PC-9 (cell line): ENCODE measurements around the gene ATAD2B. TPM values are rescaled to one million over a fixed set of nuclear protein-coding genes. Genes with fewer than 3 reads are reported as not detected.

ENCODE experiments used
- BruUV-seq: library from RNA; stranded (reverse); fragments of 400-500 nt; replicated peaks from 2 replicates; lab custom pipeline; 2021; lab: Mats Ljungman, UMichigan
- CTCF ChIA-PET: fragments of 300-600 bp; sonication (Branson Sonifier 250); formaldehyde crosslinking; loops from one replicate; lab custom pipeline; 2022; ENCODE audit warnings: antibody characterized with exemption; lab: Charles Lee
- POLR2A ChIA-PET: fragments of 300-600 bp; sonication (Branson Sonifier 250); formaldehyde crosslinking; loops from one replicate; lab custom pipeline; 2022; ENCODE audit warnings: antibody characterized with exemption; ENCODE audit not compliant: unreplicated experiment; lab: Charles Lee
- DNase-seq, 2 experiments: peaks; one replicate each; pipeline versions ENCODE4 v3.0.0 to v3.0.0-alpha.2; 2015 to 2022; ENCODE audit warnings: mixed read lengths in 1 of 2
- H2AFZ ChIP-seq: fragments of 200-600 bp; sonication (generic); 2 replicates; pipeline ENCODE4 v1.8.1; 2017; ENCODE audit warnings: antibody characterized with exemption
- H3F3A ChIP-seq: fragments of 200-600 bp; sonication (generic); 2 replicates; pipeline ENCODE4 v1.8.1; 2017; ENCODE audit warnings: antibody characterized with exemption, mild to moderate bottlenecking, low read depth; ENCODE audit not compliant: insufficient read depth
- H3K27ac ChIP-seq: fragments of 200-600 bp; sonication (generic); 2 replicates; pipeline ENCODE4 v1.6.1; 2016; ENCODE audit warnings: mixed run types
- H3K27me3 ChIP-seq: fragments of 200-600 bp; sonication (generic); 2 replicates; pipeline ENCODE4 v1.6.1; 2016; ENCODE audit warnings: low read depth, mixed run types; ENCODE audit not compliant: insufficient read depth
- H3K36me3 ChIP-seq: fragments of 200-600 bp; sonication (generic); 2 replicates; pipeline ENCODE4 v1.6.1; 2016; ENCODE audit warnings: low read depth, mixed run types
- H3K4me1 ChIP-seq: fragments of 200-600 bp; sonication (generic); replicated peaks from 2 replicates; pipeline ENCODE4 v1.6.1; 2016; ENCODE audit warnings: mixed run types; ENCODE audit not compliant: insufficient read depth
- H3K4me2 ChIP-seq: fragments of 200-600 bp; sonication (generic); 2 replicates; pipeline ENCODE4 v1.6.1; 2017; ENCODE audit warnings: mixed run types
- H3K4me3 ChIP-seq: fragments of 200-600 bp; sonication (generic); 2 replicates; pipeline ENCODE4 v1.6.1; 2016; ENCODE audit warnings: mixed run types
- H3K79me2 ChIP-seq: fragments of 200-600 bp; sonication (generic); 2 replicates; pipeline ENCODE4 v1.6.1; 2017; ENCODE audit warnings: low read depth, mixed run types
- H3K9me2 ChIP-seq: fragments of 200-600 bp; sonication (generic); 2 replicates; pipeline ENCODE4 v1.8.1; 2017; ENCODE audit warnings: mild to moderate bottlenecking; ENCODE audit not compliant: insufficient read depth
- H3K9me3 ChIP-seq: fragments of 200-600 bp; sonication (generic); 2 replicates; pipeline ENCODE4 v1.8.1; 2016; ENCODE audit warnings: low read depth; ENCODE audit not compliant: insufficient read depth
- H4K20me1 ChIP-seq: fragments of 200-600 bp; sonication (generic); 2 replicates; pipeline ENCODE4 v1.8.1; 2017; ENCODE audit not compliant: insufficient read depth
- EZH2 ChIP-seq: fragments of 200-600 bp; sonication (generic); IDR thresholded peaks from 2 replicates; pipeline ENCODE4 v1.8.0; 2017; ENCODE audit warnings: antibody characterized with exemption, low read depth
- intact Hi-C: fragments of 100-400 bp; cut with micrococcal nuclease; formaldehyde crosslinking; loops from one replicate; pipeline ENCODE4 v1.10.0; 2022; ENCODE audit not compliant: unreplicated experiment
- total RNA-seq: library from RNA; stranded (reverse); gene quantifications from 2 replicates; pipeline ENCODE4 v1.2.3, GENCODE V29; 2021
- TF ChIP-seq, protein P1 (sequence below): fragments of 200-600 bp; sonication (generic); conservative IDR thresholded peaks from 2 replicates; pipeline ENCODE4 v1.6.1; 2017; ENCODE audit warnings: mixed run types, antibody characterized with exemption, mild to moderate bottlenecking, moderate library complexity

Gene ATAD2B
- total RNA-seq, 1 experiment from 2014 or later, result 12.6 TPM

DNA sequence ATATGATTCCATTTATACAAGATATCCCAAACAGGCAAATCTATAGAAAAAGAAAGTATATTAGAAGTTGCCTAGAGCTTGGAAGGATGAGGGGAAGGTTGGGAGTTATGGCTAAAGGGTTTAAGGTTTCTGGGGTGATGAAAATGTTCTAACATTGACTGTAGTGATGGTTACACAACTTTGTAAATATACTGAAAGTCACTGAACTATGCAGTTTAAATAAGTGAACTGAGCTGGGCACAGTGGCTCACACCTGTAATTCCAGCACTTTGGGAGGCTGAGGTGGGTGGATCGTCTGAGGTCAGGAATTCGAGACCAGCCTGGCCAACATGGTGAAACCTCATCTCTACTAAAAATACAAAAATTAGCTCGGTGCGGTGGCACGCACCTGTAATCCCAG is 91.5 kb downstream of the ATAD2B start:
- no TSS peak for BruUV-seq
- no peak overlapping the region for H3K27ac ChIP-seq
- H2AFZ ChIP-seq, result no peak overlapping the region
- H3F3A ChIP-seq, result no peaks in the 10 kb centered on the region; the same call in 1 of the 2 replicates
- H3K27me3 ChIP-seq, result no peaks in the 10 kb centered on the region
- no peaks in the 10 kb centered on the region for H3K9me3 ChIP-seq
- no peaks in the 10 kb centered on the region for H4K20me1 ChIP-seq
- H3K4me2 ChIP-seq, result no peak overlapping the region
- ChIA-PET POLR2A (no interaction called here), CTCF (no interaction called here)
- H3K36me3 ChIP-seq, result no peaks in the 10 kb centered on the region
- DNase-seq, result no peak
- peaks cover 7% of the 10 kb centered on the region; the same call in 1 of the 2 replicates for H3K9me2 ChIP-seq
- no peak for TF ChIP-seq EZH2
- no peaks in the 10 kb centered on the region for H3K4me1 ChIP-seq
- H3K4me3 ChIP-seq, result no peak overlapping the region
- no peaks in the 10 kb centered on the region for H3K79me2 ChIP-seq
- intact Hi-C loops, result no loop called here

DNA sequence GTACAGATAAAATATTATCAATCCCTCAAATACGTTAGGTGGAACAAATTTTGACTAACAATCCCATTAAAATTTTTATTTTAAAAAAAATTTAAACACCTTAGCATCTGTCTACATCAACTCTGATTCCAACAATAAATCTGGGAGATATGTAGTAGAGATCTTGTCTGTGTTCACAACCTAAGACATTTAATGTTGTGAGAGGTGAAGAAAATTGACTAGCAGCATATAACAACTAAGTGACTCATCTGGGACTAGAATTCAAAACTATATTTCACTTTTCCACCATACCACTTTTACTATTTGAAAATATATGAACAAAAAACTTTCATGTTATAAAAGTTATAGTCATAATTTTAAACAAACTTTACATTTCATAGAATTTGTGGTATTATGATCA is 97.9 kb downstream of the ATAD2B start:
- no peaks in the 10 kb centered on the region for H3K9me2 ChIP-seq
- BruUV-seq, result no TSS peak
- no peaks in the 10 kb centered on the region; the same call in 1 of the 2 replicates for H3F3A ChIP-seq
- peak overlapping the region; percentile 40 for H3K4me2 ChIP-seq
- ChIA-PET POLR2A (no interaction called here), CTCF (no interaction called here)
- no peak overlapping the region for H2AFZ ChIP-seq
- peaks cover 18% of the 10 kb centered on the region for H3K4me1 ChIP-seq
- no peaks in the 10 kb centered on the region for H3K27me3 ChIP-seq
- no peaks in the 10 kb centered on the region for H3K9me3 ChIP-seq
- H3K36me3 ChIP-seq, result no peaks in the 10 kb centered on the region
- DNase-seq, result peak in 1 of 2 experiments; percentile 38
- H3K79me2 ChIP-seq, result no peaks in the 10 kb centered on the region
- no peaks in the 10 kb centered on the region for H4K20me1 ChIP-seq
- H3K4me3 ChIP-seq, result no peak overlapping the region
- intact Hi-C loops, result no loop called here
- TF ChIP-seq, protein P1, sequence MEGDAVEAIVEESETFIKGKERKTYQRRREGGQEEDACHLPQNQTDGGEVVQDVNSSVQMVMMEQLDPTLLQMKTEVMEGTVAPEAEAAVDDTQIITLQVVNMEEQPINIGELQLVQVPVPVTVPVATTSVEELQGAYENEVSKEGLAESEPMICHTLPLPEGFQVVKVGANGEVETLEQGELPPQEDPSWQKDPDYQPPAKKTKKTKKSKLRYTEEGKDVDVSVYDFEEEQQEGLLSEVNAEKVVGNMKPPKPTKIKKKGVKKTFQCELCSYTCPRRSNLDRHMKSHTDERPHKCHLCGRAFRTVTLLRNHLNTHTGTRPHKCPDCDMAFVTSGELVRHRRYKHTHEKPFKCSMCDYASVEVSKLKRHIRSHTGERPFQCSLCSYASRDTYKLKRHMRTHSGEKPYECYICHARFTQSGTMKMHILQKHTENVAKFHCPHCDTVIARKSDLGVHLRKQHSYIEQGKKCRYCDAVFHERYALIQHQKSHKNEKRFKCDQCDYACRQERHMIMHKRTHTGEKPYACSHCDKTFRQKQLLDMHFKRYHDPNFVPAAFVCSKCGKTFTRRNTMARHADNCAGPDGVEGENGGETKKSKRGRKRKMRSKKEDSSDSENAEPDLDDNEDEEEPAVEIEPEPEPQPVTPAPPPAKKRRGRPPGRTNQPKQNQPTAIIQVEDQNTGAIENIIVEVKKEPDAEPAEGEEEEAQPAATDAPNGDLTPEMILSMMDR, result no peak
- no peak for TF ChIP-seq EZH2
- H3K27ac ChIP-seq, result peak overlapping the region; percentile 63

DNA sequence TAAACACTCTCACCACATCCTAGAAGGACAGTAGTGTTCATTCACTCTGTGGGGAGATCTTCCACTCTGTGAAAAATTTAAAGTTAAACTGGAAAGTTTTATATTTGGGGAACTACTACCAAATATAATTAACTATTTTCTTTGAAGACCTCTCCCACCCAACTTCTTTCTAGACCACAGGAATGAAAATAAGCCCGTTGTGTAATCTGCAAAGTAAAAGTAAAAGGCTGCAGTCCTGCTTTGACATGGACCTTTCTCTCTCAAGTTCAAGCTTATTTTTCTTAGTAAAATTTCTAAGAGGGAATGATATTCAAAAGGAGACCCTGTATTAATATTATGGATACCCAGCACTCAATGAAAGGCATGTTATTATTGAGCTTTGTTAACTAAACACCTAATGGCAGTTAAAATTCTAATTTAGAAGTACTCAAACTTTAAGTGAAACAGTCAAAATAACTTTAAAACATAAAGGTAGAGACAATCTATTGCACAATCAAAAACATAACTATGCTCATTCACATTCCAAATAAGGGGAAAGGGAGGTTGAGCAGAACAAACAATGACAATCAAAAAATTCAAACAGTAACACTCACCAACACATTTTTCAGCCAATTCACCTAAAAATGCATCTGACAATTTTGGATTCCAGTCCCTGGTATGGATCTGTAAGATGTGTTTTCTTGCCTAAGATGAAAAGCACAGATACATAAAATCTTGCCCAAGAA is 98.5 kb downstream of the ATAD2B start:
- POLR2A ChIA-PET, result interaction anchor here (0.6 kb wide), 1 partner anchor 100 kb away, joined by 7 read pairs; no protein-coding TSS in a partner anchor
- H3K4me2 ChIP-seq, result peak overlapping the region; percentile 40
- no peaks in the 10 kb centered on the region for H3K9me3 ChIP-seq
- H3K27me3 ChIP-seq, result no peaks in the 10 kb centered on the region
- H3K9me2 ChIP-seq, result no peaks in the 10 kb centered on the region
- H3K27ac ChIP-seq, result peak overlapping the region; percentile 63
- no peak overlapping the region for H3K4me3 ChIP-seq
- TF ChIP-seq EZH2, result no peak
- TF ChIP-seq, protein P1, result no peak
- CTCF ChIA-PET, result interaction anchor here (0.8 kb wide), 1 partner anchor 98 kb away, joined by 4 read pairs; the partner anchor contains the start of gene ATAD2B
- no peak for DNase-seq
- H3K4me1 ChIP-seq, result peaks cover 18% of the 10 kb centered on the region
- no peaks in the 10 kb centered on the region for H3K79me2 ChIP-seq
- no peaks in the 10 kb centered on the region; the same call in 1 of the 2 replicates for H3F3A ChIP-seq
- no peak overlapping the region for H2AFZ ChIP-seq
- H3K36me3 ChIP-seq, result no peaks in the 10 kb centered on the region
- H4K20me1 ChIP-seq, result no peaks in the 10 kb centered on the region
- intact Hi-C loops, result no loop called here
- BruUV-seq, result no TSS peak
